Right renal cortex interstitium (tissue), 3 donors: ENCODE measurements around the gene SPATS1. TPM values are rescaled to one million over a fixed set of nuclear protein-coding genes. Genes with fewer than 3 reads are reported as not detected.
"Not testable (repeated sequence)": the region's sequence is repeated elsewhere in the genome, so short reads cannot be mapped to it uniquely, and the experiment has no call there.

Experiments used
- DNase-seq, 3 donors: peaks; one replicate each; pipeline ENCODE4 v3.0.0-alpha.2; 2013; ENCODE audit warnings: low read depth in 3 of 3, low spot score in 2 of 3
- polyA plus RNA-seq, 3 donors: library from polyadenylated mRNA; unstranded; fragments of 120-200 nt; gene quantifications; one replicate each; pipeline ENCODE4 v1.2.1, GENCODE V29; 2013; ENCODE audit not compliant: insufficient read length in 3 of 3

The SPATS1 gene
- polyA plus RNA-seq, 3 donors: not detected

DNA sequence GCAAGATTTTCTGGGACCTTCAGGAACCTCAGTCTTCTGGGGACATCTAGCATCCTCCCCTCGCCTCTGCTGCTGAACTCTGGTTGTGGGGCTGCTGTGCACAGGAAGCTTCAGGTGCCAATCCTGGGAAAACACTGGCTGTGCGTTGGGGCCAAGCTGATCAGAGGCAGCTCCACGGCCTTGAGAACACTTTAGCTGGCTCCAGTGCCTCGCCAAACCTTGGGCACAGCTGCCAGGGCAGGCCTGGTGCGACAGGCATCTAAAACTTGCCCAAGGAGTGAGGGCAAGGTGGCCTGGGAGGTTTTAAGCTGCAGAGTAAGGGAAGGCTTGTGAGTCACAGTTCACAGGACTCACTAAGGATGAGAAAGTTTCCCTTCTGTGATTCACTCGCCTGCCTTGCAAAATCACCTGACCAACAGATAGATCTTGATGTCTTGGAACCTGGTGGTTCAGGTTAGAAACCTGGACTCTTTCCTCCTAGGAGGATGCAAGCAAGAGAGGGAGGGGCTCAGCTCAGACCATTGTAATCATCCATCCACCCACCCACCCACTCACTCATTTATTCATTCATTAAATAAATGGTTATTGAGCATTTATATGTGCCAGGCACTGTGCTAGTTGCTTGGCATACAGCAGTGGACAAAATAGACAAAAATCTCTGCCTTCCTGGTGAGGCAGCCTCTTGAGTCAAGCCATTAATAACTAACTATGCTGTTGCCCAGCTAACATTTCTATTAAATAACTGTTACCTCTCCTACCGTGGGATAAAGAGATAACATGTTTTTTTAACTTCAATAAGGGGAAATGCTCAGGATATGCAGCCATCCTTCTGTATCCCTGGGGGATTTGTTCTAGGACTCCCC is 2.5 kb upstream of the SPATS1 start:
- DNase-seq: no peak

DNA sequence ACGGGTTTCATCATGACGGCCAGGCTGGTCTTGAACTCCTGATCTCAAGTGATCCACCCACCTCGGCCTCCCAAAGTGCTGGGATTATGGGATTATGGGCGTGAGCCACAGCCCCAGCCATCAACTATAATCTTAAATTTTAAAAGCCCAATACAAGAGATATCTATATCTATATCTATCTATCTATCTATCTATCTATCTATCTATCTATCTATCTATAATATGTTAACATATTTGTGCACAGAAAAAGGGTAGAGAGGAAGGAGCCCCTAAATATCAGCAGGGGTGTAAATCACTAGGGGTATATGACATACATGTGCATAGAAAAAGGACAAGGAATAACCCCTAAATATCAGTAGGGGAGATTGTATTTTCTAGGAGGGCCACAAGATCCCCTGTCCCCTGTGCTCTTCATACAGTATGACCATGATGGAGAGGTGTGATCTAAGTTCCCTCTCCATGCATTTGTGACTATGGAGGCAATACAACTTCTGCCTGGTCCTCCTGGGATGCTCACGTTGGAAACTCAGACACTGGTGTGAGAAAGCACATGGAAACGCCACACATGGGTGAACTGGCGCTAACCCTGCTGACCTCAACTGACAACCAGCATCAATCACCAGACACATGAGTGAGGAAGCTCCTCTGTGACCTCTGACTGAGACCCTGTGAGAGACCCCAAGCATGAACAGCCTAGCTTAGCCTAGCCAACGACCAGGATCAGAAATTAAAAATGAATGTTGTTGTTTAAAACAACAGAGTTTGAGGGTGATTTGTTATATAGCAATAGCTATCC is 1.2 kb upstream of the SPATS1 start:
- peak in 1 of 3 donors; percentile 29 for DNase-seq

DNA sequence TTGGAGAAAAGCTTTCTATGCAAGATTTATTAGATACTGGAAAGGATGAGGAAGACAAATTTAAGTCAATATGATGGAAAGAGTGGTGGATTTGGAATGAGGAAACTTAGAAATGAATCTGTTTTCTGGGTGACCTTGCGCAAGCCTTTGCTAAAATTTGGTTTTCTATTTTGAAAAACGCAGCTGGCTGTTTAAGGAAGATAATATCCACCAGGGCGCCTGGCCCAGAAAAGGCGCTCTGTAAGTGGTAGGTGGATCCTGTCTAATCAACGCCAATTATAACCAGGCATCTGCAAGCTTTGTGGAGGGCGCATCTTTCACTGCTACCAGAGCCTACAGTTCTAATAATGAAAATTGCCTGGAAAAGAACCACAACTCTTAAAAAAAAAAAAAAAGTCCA is 398 bp upstream of the SPATS1 start:
- DNase-seq: no peak

DNA sequence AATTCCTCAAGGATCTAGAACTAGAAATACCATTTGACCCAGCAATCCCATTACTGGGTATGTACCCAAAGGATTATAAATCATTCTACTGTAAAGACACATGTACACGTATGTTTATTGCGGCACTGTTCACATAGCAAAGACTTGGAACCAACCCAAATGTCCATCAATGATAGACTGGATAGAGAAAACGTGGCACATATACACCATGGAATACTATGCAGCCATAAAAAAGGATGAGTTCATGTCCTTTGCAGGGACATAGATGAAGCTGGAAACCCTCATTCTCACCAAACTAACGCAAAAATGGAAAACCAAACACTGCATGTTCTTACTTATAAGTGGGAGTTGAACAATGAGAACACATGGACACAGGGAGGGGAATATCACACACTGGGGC is 4.4 kb downstream of the SPATS1 start:
- not testable (repeated sequence) for DNase-seq

DNA sequence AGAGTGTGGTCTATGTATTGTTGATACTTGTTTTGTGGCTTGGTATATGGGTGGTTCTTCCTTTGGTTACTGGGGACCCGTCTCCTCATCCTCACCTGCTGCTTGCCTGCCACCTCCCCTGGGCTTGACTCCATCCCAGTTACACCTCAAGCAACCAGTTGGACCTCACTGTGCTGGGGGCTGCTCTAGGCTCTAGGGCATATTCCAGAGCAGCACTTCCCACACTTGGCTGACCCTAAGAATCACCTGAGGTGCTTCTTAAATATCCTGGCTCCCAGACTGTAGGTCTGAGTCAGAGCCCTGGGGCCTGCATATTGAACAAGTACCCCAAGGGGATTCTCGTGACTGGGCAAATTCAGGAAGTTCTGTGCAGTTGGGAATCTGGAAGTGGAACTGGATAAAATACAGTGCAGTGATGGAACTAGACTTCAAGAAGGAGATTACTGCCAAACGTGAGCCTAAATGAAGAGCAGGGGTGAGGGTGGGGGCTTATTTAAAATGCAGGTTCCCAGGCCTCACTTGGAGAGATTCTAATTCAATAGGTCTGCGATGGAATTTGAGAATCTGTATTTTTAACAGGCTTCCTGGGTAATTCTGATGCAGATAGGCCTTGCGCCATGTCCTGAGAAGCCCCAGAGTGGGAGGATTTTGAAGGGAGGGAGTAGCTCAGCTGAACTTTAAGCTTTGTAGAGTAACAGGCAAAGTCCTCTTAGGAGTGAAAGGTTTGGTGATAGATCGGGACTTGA is 7.6 kb downstream of the SPATS1 start:
- no peak for DNase-seq

DNA sequence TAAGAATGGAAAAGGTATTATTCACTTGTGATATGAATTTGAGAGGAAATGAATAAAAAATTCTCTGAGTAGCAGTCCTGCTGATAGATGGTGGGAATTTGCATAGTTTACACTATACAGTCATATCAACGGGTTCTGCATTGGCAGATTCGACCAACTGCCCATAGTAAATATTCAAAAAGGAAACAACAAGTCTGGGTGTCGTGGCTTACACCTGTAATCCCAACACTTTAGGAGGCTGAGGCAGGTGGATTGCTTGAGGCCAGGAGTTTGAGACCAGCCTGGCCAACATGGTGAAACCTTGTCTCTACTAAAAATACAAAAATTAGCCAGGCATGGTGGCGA is 8.2 kb downstream of the SPATS1 start:
- not testable (repeated sequence) for DNase-seq

DNA sequence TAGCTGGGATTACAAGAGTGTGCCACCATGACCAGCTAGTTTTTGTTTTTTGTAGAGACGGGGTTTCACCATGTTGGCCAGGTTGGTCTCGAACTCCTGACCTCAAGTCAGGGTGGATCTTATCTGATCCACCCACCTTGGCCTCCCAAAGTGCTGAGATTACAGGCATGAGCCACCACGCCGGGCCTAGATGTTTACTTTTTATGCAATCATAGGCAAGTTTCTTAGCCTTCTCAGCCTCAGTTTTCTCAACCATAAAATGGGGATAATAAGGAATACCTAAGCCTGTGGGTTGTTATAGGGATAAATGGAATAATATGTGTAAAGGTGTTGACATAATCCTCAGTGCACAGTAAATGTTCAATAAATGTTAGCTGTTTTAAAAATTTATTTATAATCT is 9.8 kb downstream of the SPATS1 start:
- no peak for DNase-seq

DNA sequence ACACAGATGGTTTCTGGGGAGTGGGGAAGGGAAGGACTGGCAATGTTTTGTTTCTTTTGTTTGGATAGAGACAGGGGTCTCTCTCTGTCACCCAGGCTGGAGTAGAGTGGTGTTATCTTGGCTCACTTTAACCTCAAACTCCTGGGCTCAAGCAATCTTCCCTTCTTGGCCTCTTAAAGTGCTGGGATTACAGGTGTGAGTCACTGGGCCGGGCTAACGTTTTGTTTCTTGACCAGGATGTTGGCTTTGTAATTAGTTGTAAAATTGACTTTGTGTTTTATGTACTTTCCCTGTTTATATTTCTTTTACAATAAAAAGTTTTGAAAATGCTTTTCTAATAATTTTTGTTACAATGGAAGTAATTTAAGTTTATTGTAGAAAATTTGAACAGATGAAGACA is 10.9 kb downstream of the SPATS1 start:
- DNase-seq: no peak

DNA sequence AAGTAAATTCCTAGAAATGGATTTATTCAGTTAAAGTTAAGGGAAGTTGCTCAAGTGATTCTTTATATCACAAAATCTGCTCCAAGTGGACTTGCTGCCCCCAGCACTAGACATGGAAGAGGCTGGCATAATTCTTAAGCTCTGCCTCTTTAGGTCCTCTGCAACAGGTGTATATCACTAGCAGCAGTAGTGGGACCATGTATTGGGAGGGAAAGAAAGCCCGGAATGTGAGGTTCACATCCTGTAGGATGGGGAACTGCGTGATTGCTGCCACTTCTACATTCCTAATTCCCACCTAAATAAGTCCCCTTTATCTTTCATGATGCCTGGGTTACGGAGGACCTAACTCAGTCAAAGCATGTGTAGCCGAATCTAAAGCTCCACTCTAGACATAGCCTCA is 13.2 kb downstream of the SPATS1 start:
- no peak for DNase-seq

DNA sequence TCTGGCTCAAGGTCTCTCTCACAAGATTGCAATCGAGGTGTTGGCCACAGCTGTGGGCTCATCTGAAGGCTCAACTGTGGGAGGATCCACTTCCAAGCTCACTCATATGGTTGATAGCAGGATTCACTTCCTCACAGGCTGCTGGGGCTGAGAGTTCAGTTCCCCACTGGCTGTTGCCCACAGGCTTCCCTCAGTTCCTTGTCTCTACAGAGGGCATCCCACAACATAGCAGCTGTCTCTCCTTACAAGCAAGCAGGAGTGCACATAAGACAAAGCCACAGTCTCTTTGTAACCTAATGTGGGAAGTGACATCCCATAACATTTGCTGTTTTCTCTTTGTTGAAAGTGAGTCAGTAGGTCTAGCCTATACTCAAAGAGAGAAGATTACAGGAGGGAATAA is 14.0 kb downstream of the SPATS1 start:
- DNase-seq: no peak

DNA sequence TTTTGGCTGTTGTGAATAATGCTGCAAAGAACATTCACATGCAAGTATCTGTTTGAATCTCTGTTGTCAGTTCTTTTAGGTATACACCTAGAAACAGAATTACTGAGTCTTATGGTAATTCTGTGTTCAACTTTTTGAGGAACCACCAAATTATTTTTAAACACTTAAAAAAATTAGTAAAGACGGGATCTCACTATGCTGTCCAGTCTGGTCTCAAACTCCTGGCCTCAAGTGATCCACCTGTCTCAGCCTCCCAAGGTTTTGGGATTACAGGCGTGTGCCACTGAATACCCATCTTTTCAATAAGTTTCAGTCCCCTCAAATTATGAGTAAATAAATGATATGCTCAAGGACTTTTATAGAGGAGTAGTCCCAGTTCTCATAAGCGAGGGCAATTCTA is 17.5 kb downstream of the SPATS1 start:
- DNase-seq: no peak

DNA sequence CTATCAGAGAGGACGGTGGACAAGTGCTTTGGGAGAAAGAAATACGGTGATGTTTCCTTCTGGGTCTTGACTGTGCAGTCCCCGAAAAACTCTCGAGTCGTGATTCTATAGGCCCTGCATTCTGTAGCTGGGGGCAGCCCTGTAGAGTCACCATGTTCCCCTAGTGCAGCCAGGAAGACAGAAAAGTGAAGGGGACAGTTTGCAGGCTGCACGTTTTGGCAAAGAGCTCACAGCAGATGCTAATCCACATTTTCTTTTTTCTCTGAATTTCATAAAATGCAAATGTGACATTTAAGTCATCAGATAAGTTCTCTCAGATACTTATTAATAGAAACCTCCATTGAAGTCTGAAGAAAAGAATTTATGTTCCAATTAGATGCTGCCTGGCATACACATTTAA is 19.5 kb downstream of the SPATS1 start:
- DNase-seq: no peak

DNA sequence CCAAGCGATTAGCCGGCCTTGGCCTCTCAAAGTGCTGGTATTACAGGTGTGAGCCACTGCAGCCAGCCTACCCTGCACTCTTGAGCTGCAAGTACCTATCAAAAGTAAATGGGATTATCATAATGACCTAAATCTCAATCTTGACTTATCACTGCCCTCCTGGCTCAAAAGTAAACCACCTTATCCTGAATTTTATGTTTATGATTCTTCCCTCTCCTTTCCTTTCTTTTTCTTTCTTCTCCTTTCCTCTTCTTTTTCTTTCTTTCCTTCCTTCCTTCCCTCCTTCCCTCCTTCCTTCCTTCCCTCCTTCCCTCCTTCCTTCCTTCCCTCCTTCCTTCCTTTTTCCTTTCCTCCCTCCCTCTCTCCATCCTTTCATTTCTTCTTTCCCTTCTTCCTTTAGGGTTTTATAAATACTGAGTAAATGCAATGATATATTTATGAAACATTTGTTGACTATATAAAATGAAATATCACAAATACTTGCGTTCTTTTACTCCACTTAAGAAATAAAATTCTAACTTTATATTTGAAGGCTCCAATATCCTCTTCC is 21.0 kb downstream of the SPATS1 start:
- no peak for DNase-seq

DNA sequence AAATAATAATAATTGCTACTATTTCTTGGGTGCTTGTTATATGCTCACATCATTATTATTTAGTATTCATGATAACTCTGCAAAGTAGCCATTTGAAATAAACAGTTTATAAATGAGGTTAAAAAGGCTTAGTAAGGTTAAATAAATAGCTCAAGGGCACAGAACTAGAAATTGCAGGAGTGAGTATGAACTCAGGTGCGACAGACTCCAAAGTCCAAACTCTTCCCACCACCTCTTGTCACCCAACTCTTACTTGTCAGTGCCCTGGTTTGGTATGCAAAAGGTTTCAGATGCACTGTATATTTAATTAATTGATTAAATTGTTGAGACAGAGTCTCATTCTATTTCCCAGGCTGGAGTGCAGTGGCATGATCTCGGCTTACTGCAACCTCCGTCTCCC is 24.3 kb downstream of the SPATS1 start:
- no peak for DNase-seq

DNA sequence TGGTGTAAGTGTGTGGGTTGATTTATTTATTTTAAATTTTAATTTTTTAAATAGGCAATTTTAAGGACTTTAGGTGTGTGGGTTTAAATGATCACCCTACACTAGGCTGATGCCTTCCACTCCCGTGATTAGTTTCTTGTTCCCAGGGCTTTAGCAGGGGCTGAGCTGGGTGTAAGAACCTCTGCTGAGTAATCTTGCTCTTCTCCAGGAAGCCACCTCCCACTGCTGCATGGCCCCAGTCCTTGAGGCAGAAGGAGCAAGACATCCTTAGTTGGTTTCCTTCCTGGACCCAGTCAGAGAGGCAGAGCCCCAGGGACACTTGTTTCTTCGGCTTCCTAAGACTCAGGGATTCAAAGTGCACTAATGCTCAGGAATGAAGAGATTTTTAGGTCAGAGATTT is 25.2 kb downstream of the SPATS1 start:
- DNase-seq: no peak

DNA sequence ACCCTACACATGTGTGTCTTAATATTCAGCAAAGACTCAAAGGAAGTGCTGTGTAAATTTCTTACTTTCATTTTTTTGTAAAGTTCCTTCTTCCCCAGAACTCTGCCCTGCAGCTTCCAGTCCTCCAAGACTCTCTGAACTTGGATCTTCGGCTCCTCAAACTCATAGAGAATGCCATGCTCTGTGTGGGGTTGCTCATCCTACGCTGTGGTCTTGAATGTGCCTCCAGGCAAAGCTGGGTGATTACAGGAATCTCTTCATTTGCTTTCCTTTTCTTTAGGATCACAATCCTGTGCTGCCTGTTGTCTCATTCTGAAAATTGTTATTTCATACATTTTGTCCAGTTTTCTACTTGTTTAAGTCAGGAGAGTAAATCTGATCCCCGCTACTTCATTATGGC is 30.6 kb downstream of the SPATS1 start:
- no peak for DNase-seq

DNA sequence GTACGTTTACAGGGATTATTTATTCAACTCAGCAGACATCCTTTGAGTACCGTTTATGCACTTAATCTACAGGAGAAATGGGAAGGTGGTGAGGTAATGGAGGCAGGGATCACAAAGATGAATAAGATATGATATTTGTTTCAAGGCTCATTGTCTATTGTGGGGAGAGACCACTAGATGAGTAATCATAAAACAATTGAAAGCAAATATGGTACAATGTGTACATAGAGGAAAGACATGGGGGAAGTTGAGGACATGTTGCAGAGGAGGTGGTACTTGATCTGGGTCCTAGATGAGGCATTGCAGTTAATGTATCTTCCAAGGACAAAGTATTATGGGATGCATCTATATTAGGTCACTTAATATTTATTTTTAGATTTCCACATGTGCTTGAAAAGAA is 31.3 kb downstream of the SPATS1 start:
- no peak for DNase-seq

DNA sequence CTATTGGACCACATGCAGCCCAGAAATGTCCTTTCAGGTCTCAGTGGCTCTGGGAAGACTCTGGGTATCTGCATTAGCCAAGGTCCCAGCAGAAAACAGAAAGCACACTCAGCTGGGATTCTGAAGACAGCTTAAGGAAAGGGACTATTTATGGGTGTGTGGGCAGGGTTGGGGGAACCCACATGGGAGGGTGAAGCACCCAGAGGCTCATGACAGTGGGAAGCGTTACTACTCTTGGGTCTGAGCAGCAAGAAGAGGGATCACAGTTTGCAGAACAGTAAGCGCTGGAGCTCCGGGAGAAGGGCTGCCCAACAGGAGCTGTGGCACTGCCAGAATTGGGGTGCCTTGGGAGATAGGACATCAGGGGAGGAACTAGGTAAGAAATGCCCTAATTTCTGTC is 32.6 kb downstream of the SPATS1 start:
- DNase-seq: no peak

DNA sequence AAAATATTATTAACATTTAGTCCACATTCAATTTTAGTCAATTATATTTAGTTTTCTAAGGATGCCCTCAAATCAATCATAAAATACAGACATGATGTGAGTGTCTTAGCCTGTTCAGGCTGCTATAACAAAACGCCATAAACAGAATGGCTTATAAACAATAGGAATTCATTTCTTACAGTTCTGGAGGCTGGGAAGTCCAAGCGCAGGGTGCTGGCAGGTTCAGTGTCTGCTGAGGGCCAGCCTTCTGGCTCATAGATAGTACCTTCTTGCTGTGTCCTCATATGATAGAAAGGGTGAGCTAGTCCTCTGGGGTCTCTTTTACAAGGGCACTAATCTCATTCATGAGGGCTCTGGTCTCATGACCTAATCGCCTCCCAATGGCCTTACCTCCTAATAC is 35.0 kb downstream of the SPATS1 start:
- DNase-seq: no peak

DNA sequence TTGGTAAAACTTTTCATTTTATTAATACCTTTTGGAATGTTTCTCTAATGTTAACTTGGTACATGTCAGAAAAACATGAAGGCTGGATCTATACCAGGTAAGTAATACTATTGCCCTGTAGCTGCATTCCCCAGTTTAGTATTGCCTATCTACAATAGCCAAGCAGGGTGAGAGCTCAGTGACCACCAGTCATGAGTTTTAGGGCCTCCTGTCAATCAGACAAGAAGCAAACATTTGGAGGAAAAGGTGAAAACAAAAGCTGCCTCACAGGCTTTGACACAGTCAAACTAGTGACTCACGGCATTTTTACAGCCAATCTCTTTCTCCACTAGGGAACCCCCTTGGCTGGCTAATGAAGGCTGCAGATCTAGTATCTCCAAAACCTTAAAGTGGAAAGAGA is 35.5 kb downstream of the SPATS1 start:
- DNase-seq: no peak

DNA sequence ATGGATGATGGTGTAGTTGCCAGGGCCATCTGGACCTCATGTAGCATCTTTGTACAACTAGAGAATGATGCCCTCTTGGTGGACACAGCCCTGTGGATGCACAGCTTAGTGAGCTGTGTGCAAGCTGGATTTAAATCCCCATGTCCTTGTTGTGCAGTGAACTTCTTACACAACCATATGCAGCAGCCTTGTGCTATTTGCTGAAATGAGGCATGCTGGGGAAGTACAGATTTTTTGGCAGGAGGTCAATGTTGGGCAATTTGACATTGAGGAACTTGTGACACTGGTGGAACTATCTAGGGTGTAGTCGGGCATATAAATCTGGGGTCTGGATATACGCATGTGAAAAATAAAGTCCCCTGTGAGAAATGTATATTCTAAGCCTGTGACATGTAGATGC is 39.3 kb downstream of the SPATS1 start:
- no peak for DNase-seq
